GM12872 (cell line): Measurements from ENCODE around the gene CEP97.

Source experiments
- TF ChIP-seq, protein P1 (sequence below): IDR thresholded peaks from 3 replicates; pipeline ENCODE4 v1.5.1; 2011; ENCODE audit warnings: low read depth, mild to moderate bottlenecking, low read length, moderate library complexity; ENCODE audit not compliant: insufficient read depth

Gene CEP97

DNA sequence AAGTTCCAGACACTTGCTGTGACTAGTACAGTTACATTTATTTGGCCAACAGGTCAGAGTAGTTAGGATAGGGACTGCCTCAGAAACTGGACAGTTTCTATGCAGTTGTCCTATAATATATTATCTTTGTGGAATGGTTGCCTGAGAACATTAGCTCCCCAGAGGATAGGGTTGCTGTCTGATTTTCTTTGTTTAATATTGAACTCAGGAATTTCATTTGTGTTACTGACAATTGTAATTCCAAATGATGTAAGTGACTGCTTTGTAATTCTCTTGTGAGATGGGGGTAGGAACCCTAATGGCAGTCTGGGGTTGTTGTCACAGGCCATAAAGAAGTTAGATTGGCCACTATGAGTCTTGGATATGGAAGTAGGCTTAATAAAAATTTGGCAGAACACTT lies 56.8 kb downstream of the CEP97 start:
- TF ChIP-seq, protein P1, sequence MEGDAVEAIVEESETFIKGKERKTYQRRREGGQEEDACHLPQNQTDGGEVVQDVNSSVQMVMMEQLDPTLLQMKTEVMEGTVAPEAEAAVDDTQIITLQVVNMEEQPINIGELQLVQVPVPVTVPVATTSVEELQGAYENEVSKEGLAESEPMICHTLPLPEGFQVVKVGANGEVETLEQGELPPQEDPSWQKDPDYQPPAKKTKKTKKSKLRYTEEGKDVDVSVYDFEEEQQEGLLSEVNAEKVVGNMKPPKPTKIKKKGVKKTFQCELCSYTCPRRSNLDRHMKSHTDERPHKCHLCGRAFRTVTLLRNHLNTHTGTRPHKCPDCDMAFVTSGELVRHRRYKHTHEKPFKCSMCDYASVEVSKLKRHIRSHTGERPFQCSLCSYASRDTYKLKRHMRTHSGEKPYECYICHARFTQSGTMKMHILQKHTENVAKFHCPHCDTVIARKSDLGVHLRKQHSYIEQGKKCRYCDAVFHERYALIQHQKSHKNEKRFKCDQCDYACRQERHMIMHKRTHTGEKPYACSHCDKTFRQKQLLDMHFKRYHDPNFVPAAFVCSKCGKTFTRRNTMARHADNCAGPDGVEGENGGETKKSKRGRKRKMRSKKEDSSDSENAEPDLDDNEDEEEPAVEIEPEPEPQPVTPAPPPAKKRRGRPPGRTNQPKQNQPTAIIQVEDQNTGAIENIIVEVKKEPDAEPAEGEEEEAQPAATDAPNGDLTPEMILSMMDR, result no peak

DNA sequence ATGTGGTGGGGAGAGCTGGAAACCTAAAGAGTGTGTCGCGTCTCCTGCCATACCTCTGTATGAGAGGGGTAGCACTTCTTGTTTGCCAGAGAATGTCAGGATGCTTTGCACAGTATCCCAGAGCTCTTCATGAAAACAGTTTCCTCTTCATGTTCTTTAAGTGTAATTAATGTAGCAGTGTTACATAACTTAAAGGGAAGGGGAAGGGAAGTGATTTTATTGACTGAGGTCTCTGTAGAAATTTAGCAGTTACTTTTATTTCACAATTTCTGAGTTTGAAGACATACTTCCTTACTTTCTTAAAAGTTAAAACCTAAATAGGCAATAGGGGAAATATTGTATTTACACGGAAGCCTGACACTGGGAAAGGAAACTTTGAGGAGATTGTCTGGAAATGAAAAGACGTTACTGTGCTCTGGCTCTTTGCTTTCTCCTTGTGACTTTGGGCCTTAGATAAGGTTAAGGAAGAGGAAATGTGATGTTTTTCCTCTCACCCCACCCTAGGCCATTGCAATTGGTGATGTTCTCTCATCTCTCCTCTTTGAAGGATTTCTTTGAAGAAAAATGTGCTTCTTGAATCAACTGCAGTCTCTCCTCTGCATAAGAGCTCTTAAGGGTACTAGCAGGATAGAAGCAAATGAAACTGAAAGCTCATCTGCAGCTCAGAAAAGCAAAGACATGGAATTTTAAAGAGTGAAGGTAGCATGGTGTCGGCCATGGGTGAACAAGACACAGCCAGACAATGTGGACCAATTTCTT lies 60.6 kb downstream of the CEP97 start:
- TF ChIP-seq, protein P1, result no peak

DNA sequence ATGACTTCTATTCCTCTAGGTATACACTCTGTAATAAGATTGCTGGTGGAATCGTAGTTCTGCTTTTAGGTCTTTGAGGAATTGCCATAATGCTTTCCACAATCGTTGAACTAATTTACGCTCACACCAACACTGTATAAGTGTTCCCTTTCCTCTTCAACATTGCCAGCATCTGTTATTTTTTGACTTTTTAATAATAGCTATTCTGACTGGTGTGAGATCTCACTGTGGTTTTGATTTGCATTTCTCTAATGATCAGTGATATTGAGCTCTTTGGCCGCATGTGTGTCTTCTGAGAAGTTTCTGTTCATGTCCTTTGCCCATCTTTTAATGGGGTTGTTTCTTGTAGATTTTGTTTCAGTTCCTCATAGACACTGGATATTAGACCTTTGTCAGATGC lies 67.4 kb downstream of the CEP97 start:
- TF ChIP-seq, protein P1, result no peak

DNA sequence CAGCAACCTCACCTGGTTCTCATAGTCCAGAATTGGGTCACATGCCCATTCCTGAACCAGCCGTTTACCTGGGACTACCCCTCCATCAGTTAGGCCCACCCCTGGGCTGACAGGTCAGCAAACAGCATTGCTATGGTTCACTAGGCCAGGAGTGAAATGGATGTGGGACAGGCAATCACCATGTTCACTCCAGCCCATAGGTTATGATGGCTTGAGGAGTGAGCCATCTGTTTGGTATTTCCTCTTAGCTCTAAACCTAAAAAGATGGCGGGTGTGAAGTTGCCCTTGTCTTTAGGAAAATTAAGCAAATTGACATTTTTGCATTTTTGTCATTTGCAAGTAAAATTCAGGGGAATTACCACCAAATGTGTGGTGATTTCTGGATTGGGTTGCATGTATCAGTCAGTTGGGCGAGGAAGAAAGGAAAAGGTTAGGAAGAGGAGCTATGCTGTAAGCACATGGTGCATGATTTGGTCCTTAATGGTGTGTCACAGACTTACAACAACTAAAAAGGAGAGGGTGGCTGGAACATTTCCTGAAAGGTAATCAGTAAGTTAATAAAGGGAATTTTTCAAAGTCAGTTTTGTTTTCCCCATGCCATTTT lies 71.8 kb downstream of the CEP97 start:
- TF ChIP-seq, protein P1, result no peak

DNA sequence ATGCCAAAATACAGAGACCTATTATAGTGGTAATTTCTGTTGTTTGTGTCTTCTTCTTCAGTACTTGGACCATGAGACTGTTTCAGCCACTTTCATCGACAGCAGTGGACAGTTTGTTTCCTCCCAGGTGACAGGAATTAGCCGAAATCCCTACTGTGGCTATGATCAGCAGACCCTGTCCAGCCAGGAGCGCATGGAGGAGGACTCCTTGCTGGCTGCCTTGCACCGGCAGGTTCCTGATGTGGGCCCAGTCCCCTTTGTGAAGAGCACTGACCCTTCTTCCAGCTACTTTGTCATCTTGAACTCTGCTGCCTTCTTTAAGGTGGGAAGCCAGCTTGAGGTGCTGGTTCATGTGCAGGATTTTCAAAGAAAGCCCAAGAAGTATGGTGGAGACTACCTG lies 76.8 kb downstream of the CEP97 start:
- TF ChIP-seq, protein P1, result no peak

DNA sequence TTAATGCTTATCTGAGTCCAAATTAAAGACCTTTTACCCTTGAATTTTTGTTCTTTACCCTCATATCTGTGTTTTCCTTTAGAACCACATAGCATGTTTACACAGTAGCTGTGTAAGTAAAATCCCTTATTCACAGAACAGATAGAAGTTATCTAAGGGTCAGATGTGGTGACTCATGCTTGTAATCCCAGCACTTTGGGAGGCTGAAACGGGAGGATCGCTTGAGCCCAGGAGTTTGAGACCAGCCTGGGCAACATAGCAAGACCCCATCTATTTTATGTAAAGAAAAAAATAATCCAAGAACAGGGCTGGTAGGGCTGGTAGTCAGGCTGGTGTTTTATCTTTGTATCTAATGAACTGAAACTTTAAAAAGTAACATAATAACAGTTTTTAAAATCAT lies 77.8 kb downstream of the CEP97 start:
- TF ChIP-seq, protein P1, result no peak

DNA sequence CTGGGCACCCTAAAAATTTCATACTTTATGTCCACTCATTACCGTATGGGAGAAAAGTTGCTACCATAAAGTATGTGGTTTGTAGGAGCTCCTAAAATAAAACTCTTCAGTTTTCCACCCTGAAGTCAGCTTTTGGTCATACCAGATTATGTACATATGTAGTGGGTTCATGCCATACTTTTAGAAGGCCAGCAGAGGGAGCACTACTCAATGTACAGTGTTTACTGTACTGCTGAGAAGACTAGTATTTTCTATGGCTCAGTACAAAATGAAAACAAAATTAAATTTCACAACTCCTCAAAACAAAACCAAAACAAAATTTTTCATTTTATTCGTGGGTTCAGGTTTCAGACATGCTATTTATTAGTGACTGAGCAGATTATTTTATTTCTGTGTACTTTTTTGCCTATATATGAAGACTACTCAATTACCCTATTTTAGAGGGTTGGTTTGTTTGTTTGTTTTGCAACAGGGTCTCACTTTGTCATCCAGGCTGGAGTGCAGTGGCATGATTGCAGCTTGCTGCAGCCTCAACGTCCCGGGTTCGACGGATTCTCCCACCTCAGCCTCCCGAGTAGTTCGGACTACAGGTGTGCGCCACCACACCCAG lies 78.9 kb downstream of the CEP97 start:
- TF ChIP-seq, protein P1, result peak; percentile 75
